Adipocyte (in vitro differentiated cells): ENCODE data around the gene AQP6.
A peak's percentile ranks its signal among the peaks of the same experiment; 100 is the strongest.
"Not testable (repeated sequence)": the region's sequence is repeated elsewhere in the genome, so short reads cannot be mapped to it uniquely, and the experiment has no call there.

Source experiments
- DNase-seq: peaks from one replicate; pipeline ENCODE4 v3.0.0-alpha.2; 2015; ENCODE audit warnings: low read depth
- H3K27me3 ChIP-seq: replicated peaks from 2 replicates; pipeline ENCODE4 v1.7.0; 2013; ENCODE audit warnings: mild to moderate bottlenecking, low read length, moderate library complexity; ENCODE audit not compliant: control insufficient read depth, insufficient read depth
- H3K36me3 ChIP-seq: 2 replicates; pipeline ENCODE4 v1.7.0; 2013; ENCODE audit warnings: low read length, mild to moderate bottlenecking, moderate library complexity; ENCODE audit not compliant: control insufficient read depth, insufficient read depth, severe bottlenecking
- H3K4me1 ChIP-seq: 2 replicates; pipeline ENCODE4 v1.7.0; 2013; ENCODE audit warnings: mild to moderate bottlenecking, low read length, moderate library complexity; ENCODE audit not compliant: control insufficient read depth, insufficient read depth
- H3K4me3 ChIP-seq: 2 replicates; pipeline ENCODE4 v1.7.0; 2013; ENCODE audit warnings: mild to moderate bottlenecking, low read length, moderate library complexity
- H3K9ac ChIP-seq: 2 replicates; pipeline ENCODE4 v1.7.0; 2013; ENCODE audit warnings: mild to moderate bottlenecking, low read length, moderate library complexity
- H3K9me3 ChIP-seq: 2 replicates; pipeline ENCODE4 v1.7.0; 2013; ENCODE audit warnings: mild to moderate bottlenecking, low read length, moderate library complexity; ENCODE audit not compliant: control insufficient read depth

Gene AQP6

GRCh38 chr12:49989400-49989799, 16.7 kb downstream of the AQP6 start:
- H3K9me3 ChIP-seq, H3K9ac ChIP-seq, H3K4me3 ChIP-seq, DNase-seq, H3K27me3 ChIP-seq: not testable (repeated sequence)
- Histone ChIP-seq H3K4me1 (peaks cover 13% of the 10 kb centered on the region), H3K36me3 (peaks cover 10% of the 10 kb centered on the region)

- Histone ChIP-seq H3K9me3 (no peaks in the 10 kb centered on the region), H3K36me3 (peaks cover 10% of the 10 kb centered on the region), H3K4me1 (peaks cover 13% of the 10 kb centered on the region), H3K4me3 (peak overlapping the region; percentile 53), H3K9ac (no peak overlapping the region), H3K27me3 (no peaks in the 10 kb centered on the region)
- peak; percentile 87 for DNase-seq
These were observed 17.5 kb downstream of the AQP6 start for GRCh38 chr12:49990273-49990672.

- H3K9me3 ChIP-seq: no peaks in the 10 kb centered on the region
- no peaks in the 10 kb centered on the region for H3K27me3 ChIP-seq
- no peak overlapping the region for H3K9ac ChIP-seq
- no peak overlapping the region for H3K4me3 ChIP-seq
- peaks cover 8% of the 10 kb centered on the region for H3K36me3 ChIP-seq
- DNase-seq: no peak
- peaks cover 27% of the 10 kb centered on the region for H3K4me1 ChIP-seq
These were observed 25.7 kb downstream of the AQP6 start for GRCh38 chr12:49998453-49998852.

DNA sequence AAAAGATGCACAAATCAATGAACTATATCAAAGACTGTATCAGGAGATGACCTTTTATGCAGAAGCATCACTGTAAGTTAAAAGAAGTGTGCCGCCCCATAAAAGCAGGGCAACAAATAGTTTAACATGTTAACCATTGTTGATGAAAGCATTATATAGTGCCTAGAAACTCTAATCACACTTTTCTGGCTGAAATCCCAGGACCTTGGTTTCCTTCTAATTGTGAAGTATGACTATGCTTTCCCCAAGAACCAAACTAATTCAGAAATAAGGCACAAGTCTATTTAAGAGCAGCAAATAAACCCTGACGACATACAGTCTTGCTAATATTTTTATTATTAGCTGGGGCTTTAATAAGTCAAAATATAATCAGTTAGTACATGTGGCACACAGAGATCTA, 30.8 kb downstream of the AQP6 start:
- H3K4me3 ChIP-seq: no peak overlapping the region
- H3K9me3 ChIP-seq: no peaks in the 10 kb centered on the region
- H3K9ac ChIP-seq: no peak overlapping the region
- DNase-seq: peak; percentile 54
- H3K36me3 ChIP-seq: peaks cover 1% of the 10 kb centered on the region
- H3K4me1 ChIP-seq: peaks cover 61% of the 10 kb centered on the region
- no peaks in the 10 kb centered on the region for H3K27me3 ChIP-seq

DNA sequence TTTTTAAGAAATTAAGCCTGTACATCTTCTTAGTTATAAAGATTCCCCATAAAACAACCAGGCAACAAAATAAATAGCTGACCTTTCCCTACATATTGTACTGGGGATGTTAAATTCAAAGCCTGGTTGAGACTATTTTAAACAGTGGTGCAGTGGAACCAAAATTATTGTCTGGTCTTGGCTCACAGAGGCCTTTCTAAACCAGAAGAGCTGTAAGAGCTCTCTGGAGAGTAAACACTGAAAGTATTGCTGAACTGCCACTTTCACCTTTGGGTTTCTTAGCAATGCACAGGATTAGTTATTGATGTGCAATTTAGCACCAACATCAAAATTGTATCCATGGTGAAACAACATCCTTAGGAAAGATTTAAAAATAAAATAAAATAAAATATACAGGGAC, 31.9 kb downstream of the AQP6 start:
- no peaks in the 10 kb centered on the region for H3K36me3 ChIP-seq
- H3K4me3 ChIP-seq: no peak overlapping the region
- DNase-seq: no peak
- peaks cover 61% of the 10 kb centered on the region for H3K4me1 ChIP-seq
- no peaks in the 10 kb centered on the region for H3K9me3 ChIP-seq
- H3K9ac ChIP-seq: no peak overlapping the region
- H3K27me3 ChIP-seq: no peaks in the 10 kb centered on the region

DNA sequence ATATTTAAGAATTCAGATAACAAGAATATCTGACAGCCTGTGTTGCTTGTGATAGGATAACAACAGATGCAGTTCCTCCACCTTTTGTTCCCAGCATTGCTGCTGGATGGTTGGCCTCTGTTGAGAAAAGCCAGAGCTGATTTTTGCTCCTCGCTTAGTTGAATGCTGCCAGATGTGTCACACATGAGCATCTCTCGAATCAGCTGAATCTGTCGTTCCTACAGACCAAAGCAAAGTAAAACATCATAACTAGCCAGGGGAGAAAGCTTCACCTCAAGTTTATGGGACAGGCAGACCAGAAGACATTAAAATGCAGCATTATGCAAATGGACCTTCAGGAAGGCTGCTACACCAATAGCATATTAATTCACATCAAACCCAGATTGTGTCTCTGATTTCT, 32.4 kb downstream of the AQP6 start:
- Histone ChIP-seq H3K27me3 (no peaks in the 10 kb centered on the region), H3K4me1 (peaks cover 61% of the 10 kb centered on the region), H3K9me3 (no peaks in the 10 kb centered on the region), H3K9ac (no peak overlapping the region), H3K36me3 (no peaks in the 10 kb centered on the region), H3K4me3 (no peak overlapping the region)
- DNase-seq: no peak

GRCh38 chr12:50006280-50006679, 33.5 kb downstream of the AQP6 start:
- Histone ChIP-seq H3K4me1 (peaks cover 53% of the 10 kb centered on the region), H3K36me3 (no peaks in the 10 kb centered on the region), H3K27me3 (no peaks in the 10 kb centered on the region), H3K4me3 (no peak overlapping the region), H3K9me3 (no peaks in the 10 kb centered on the region), H3K9ac (no peak overlapping the region)
- no peak for DNase-seq

- no peak overlapping the region for H3K9ac ChIP-seq
- DNase-seq: peak; percentile 42
- H3K4me3 ChIP-seq: no peak overlapping the region
- H3K36me3 ChIP-seq: no peaks in the 10 kb centered on the region
- H3K4me1 ChIP-seq: peaks cover 47% of the 10 kb centered on the region
- H3K9me3 ChIP-seq: no peaks in the 10 kb centered on the region
- H3K27me3 ChIP-seq: no peaks in the 10 kb centered on the region
These were observed 34.2 kb downstream of the AQP6 start for GRCh38 chr12:50006754-50007442.

DNA sequence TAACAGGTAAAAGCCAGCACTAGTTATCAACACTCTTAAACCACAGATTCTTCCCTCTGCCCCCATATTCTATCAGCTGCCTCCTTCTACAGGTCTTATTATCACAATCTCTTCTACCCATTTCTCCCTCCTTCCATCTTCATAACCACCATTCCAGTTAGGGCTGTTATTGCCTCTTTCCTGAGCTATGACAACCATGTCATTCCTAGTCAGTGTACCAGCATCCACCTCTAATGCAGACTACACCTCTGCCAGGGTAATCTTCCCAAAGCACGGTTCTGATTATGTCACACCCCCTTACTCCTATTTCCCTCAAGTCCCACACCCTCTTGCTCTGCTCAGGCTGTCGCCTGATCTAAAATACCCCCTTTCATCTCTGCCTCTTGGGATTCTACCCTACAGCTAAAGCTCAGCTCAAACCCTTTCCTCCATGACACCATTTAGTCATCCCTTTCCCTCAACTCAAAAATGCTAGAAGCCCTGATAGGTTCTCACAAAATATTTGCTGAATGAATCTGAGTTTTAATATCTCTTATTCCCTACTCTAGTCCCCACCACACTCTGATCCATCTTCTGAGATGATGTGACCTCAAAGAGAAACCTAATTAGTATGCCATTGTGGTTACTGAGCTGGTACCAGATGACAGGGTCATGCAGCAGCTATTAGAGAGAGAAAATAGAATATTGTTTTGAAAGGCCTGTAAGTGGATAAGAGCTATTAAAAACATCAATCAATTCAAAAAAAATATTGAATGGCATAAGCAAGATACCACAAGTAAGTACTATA, 40.8 kb downstream of the AQP6 start:
- Histone ChIP-seq H3K9ac (no peak overlapping the region), H3K4me3 (no peak overlapping the region), H3K36me3 (no peaks in the 10 kb centered on the region), H3K4me1 (peaks cover 21% of the 10 kb centered on the region), H3K9me3 (no peaks in the 10 kb centered on the region), H3K27me3 (no peaks in the 10 kb centered on the region)
- no peak for DNase-seq

DNA sequence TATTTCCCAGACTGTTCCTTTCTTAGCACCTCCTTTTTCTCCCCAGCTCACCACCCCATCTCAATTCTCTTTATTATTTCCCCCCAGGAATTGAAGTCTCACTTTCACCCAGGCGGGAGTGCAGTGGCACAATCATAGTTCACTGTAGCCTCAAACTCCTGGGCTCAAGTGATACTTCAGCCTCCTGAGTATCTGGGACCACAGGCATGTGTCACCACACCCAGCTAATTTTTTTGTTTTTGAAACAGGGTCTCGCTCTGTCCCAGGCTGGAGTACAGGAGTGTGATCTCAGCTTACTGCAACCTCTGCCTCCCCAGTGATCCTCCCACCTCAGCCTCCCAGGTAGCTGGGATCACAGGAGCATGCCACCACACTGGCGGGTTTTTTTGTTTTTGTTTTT, 41.6 kb downstream of the AQP6 start:
- H3K27me3 ChIP-seq: no peaks in the 10 kb centered on the region
- no peaks in the 10 kb centered on the region for H3K9me3 ChIP-seq
- no peak overlapping the region for H3K4me3 ChIP-seq
- DNase-seq: no peak
- peaks cover 21% of the 10 kb centered on the region for H3K4me1 ChIP-seq
- no peak overlapping the region for H3K9ac ChIP-seq
- no peaks in the 10 kb centered on the region for H3K36me3 ChIP-seq

DNA sequence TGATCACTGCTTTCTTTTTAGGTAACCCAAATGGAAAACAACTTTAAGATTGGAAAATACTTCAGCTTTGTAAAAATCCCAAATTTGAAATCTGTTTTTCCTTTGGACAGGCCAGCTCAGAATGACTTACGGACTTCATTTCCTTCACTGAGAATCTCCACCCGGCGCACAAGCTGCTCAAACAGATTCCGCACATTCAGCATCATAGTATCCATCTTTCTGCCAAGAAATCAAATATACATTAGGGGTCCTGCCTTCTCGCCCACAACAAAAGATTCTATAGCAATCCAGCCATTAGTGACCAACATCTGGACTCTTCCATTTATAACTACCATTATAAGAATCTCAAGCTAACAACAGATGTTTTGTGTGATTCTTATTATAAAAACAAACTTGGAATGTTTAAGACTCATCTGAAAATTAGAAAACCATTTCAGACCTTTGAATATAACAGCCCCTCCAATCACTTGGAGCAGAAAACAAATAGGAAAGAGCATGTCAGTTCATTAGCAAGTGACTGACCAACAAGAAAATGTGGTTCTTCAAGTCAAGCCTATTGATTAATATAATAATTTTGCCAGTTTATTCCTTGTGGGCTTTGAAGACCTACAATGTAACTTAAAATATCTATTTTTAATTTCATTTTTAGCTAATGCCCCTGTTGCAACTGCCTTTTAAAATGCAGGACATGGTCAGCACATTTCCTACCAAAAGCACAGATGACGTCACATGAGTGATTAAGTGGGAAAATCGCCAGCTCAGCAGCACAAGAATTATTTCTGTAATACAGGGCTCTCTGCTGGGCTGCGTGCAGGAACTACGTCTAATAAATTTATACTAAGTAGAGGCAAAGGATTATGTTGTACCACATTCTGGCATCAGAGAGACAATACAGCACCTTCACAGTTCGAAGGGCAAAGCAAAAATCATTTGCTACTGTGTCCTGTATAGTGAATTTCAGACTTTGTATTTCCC, 44.0 kb downstream of the AQP6 start:
- Histone ChIP-seq H3K4me3 (peak overlapping the region; percentile 78), H3K4me1 (peaks cover 21% of the 10 kb centered on the region), H3K9me3 (no peaks in the 10 kb centered on the region), H3K9ac (peak overlapping the region; percentile 88), H3K27me3 (no peaks in the 10 kb centered on the region), H3K36me3 (no peaks in the 10 kb centered on the region)
- peak; percentile 56 for DNase-seq
